Medulla oblongata (tissue), 1 donor: ENCODE measurements around the gene PRLH.
"Not testable (repeated sequence)": the region's sequence is repeated elsewhere in the genome, so short reads cannot be mapped to it uniquely, and the experiment has no call there.

Experiments used
- DNase-seq: peaks from one replicate; pipeline ENCODE4 v3.0.0-alpha.2; 2015; ENCODE audit errors: extremely low spot score

PRLH gene

DNA sequence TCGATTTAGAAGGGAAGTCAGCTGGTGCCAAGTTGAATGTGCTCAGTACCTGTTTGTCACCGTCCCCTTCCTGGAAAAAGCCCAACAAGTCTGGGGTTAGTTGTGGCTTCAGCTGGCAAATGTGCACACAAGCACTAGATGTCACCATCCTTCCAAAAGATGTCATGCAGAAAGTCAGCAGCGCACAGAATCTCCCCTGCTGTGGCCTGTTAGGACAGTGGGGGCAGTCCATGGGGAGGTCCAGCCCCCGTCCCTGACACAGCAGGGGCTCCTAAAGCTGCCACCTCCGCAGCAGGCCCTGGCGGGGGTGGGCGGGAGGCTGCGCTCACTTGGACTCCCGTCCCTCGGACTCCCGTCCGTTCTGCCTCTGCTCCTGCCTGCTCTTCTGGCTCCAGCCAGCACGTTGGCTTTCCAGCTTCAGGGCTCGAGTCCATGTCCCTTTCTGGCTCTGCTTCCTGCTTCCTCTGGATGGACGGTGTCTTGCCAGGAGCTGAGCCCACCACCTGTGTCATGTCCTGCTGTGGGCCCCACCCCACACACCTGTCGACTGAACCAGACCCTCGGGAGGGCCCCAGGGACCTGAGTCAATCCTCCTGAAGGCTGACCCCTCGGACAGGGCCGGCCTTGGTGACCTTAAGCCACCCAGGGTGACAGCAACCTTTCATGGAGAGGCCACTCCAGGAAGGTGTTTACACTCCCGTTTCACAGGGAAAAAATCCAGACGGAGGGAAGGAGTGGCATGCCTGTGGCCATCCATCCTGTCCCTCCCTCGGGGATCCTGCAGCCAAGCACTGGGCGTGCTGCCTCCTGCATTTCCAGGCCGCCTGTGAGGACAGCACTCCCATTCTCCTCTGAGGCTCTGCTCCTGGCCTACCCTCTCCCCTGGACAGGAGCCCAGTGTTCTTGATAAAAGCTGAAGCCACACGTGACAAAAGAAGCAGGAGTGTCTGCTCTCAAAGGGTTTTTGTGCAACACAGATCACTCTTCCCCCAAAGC lies 15.7 kb downstream of the PRLH start:
- DNase-seq = peak; percentile 76

GRCh38 chr2:237583385-237584295 lies 17.3 kb downstream of the PRLH start:
- DNase-seq = no peak

DNA sequence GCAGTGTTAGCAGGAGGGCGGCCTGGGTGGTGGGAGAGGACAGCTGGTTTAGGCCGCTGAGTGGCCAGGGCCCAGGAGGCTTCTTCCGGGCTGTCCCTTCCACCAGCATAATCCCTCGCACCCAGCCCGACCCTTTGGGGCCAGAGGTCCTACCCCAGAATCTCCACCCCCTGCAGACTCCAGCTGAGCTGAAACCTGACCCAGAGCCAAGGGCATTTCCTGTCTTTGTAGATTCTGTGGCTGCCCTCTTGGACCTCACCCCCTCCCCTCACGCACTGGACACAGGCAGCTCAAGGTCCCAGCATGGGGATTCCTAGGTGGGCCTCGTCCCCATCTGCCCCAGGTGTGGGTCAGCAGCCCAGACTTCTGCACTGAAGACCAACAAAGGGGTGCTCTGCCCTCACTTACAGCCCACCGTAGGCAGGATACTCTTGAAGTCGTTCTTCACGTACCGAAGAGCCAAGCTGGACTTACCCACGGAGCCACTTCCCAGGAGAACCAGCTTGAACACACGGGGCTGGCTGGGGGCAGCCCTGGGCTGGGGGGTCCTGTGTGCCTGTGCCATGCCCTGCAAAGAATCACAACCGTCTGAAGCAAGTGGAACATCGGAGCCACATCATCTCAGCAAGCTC lies 19.3 kb downstream of the PRLH start:
- DNase-seq = no peak

DNA sequence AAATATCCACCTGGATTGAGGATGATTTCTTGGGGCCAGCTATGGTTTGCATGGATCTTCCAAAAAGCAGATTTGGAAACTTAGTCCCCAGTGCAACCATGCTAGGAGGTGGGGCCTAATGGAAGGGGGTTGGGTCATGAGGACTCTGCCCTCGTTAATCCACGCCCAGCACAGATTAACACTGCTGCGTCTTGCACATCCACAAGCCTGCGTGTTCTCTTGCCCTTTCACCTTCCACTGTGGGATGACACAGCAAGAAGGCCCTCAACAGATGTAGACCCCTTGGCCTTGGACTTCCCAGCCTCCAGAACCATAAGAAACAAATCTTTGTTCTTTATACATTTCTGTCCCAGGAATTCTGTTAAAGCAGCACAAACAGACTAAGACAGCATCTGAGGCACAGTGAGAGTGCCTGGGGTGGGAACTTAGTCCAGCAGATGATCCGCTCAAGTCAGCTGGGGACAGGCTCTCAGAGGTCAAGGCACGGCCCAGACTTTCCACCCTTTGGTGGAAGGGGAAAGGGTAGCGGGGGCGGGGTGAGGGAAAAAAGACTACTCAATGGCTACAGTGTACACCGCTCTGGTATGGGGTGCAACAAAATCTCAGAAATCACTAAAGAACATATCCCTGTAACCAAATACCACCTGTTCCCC lies 21.8 kb downstream of the PRLH start:
- DNase-seq = no peak

DNA sequence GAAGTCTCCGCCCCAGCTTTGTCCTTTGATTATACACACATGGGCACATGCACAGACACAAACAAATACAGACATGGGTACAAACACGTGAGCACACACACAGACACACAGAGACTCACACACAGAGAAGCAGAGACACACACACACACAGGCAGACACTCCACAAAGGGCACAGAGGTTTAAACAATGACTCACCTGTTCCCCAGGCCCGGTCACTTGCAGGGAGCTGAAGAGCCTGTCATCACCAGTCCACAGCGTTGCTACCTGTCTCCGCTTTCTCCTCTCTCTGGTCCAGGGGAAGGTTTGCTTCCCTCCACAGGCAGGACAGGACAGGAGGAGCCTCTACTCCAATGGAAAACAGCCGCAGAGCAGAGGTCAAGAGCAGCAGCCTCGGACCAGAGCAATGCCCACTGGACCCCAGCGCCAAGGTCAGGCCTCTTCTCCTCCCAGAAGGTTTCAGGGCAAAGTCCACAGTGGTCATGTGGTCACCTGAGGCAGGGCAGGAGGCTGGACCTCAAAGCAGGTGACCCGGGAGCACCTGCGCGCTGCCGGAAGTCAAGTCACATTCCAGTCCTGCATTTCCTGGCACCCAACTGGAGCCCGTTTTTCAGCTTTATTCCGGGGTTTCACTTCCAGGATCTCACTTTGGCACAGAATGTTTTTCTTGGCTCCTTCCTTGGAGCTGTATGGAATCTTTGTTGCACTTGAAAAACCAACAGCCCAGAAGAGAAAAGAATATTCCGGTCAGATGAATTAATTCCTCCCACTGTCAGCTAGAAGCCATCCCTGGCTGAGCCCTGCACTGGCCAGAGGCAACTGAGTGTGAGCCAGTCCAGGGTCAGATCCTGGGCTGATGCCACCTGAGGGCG lies 24.1 kb downstream of the PRLH start, which contains the start of gene RAB17:
Gene RAB17, minus strand, starts transcription at position 463 of the 869 bp plus-strand sequence. CDS start 4,580 bp downstream, outside the sequence.
- no peak for DNase-seq

DNA sequence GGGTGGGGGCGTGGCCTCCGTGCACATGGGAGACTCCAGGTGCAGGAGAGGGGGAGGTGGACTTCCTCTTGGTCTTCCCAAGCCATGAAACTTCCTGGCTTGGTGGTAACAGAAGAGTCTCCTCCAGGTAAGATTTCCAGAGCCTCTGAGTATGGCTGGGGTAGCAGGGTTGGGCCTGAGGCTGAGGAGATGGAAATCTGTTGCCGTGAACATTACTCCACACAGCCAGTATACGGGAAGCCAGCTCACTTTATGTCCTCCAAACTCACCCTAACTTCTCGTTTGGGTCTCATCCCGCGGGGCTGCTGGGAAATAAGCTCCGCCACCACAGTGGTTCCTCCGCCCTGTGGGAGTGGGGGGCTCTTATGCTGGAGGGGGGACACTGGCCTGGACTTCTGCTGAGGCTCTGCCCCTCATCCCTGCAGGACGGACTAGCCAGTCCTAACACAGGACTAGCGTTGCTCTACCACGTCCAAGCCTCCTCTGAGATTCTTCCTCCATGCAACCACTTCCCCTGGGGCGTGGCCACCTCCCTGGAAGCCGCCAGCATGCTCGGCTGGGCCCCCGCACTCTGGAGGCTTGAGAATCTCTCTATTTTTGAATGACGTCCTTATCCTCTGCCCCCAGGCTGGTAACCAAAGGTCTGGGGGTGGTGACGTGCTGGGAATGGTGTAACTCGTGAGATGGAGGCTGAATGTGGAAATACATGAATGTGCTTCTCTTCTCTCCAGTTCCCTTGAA lies 24.9 kb downstream of the PRLH start:
- DNase-seq = no peak

DNA sequence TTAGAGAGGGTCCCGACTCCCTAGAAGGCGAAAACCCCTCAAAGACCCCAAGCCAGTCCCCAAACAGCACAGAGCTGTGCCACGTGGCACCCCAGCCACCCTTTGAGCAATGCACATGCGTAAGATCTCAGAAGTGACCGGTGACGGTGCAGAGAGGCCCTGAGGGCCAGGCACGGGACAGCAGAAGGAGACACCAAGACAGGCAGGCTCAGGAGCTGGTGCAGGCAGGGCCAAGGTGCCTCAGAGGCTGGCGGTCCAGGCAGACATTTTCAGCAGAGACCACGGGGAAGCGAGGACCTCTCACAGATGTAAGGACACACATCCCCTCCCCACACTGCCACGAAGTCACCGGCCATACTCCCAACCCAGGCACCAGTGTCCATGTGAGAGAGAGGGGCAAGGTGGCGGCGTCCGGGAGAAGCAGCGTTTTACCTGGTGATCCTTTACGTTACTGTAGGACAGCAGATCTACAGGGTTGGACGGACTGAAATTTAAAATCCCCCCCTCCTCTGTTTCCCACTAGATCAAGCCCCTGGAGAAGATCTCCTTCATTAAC lies 26.1 kb downstream of the PRLH start:
- no peak for DNase-seq

DNA sequence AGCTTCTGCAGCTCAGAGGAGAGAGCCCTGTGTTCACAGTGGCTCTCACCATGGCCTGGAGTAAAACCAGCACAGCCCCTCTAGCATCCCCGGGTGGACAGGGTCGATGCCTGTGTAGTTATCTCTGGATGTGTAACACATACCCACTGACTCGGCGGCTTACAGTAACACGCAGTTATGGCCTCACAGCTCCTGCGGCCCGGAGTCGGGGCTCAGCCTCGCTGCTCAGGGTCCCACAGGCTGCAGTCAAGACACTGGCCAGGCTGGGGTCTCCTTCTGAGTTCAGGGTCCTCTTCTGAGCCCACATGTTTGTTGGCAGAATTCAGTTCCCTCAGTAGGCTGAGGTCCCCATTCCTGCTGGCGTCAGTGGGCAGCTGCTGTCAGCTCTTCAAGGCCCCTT lies 26.7 kb downstream of the PRLH start:
- no peak for DNase-seq

DNA sequence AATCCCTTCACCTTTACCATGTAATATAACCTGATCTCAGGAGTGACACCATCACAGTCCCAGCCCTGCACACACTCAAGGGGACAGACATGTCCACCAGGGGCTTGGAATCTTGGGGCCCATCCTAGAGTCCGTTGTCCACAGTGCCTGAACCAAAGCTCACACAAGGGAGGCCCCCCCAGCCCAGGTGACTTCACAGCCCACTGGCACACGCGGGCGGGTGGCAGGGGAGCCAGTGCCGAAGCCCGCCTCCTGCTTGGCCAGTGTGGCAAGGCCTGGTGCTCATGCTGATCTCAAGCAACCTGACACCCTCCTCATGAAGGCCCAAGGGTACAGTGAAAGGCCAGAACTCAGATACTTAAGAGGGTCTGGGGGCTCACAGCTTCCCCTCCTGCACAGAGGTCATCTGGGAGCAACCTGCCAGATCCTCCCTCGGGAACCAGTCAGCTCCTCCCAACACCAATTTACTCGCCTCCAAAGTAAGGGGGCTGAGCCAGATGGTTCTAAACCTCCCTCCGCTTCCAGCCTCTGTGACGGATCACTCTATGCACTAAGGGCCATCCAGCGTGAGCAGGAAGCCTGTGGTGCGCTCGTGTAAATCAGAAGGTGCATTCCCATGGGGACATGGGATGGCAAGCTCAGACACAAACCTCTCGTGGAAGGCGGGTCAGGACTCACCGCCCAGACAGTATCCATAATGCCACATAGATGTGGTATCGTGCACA lies 27.4 kb downstream of the PRLH start:
- no peak for DNase-seq

DNA sequence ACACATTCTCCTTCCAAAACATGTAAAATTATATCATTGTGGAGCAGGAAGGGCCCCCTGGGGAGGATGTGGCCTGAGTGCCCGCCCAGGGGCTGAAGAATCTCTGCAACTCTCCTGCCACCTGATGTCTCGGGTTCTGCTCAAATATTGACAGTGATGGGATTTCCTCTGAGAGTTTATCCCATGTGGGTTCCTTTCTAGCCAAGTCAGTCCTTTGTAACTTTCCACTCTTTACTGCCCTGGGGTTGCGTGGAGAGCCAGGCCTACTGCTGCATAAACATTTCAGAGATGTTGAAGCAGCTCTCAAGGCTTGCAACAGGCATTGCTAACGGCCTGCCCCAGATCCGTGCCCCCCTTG lies 28.1 kb downstream of the PRLH start:
- no peak for DNase-seq

DNA sequence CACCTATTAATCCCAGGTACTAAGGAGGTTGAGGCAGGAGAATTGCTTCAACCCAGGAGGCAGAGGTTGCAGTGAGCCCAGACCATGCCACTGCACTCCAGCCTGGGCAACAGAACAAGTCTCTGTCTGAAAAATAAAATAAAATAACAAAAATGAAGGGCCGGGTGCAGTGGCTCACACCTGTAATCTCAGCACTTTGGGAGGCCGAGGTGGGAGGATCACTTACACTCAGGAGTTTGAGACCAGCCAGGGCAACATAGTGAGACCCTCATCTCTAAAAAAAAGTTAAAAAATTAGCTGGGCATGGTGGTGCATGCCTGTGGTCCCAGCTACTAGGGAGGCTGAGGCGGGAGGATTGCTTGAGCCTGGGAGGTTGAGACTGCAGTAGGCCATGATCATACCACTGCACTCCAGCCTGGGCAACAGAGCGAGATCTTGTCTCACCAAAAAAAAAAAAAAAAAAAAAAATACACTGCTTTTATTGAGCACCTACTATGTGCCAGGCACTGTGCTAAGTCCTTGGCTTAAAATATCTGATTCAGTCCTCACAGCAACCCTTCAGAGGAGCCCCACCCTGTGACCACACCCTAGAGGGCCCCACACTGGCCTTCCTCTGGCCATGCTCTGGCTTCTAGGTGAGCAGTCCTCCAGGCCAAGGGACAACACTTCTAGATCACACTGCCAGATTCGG lies 29.6 kb downstream of the PRLH start:
- not testable (repeated sequence) for DNase-seq

DNA sequence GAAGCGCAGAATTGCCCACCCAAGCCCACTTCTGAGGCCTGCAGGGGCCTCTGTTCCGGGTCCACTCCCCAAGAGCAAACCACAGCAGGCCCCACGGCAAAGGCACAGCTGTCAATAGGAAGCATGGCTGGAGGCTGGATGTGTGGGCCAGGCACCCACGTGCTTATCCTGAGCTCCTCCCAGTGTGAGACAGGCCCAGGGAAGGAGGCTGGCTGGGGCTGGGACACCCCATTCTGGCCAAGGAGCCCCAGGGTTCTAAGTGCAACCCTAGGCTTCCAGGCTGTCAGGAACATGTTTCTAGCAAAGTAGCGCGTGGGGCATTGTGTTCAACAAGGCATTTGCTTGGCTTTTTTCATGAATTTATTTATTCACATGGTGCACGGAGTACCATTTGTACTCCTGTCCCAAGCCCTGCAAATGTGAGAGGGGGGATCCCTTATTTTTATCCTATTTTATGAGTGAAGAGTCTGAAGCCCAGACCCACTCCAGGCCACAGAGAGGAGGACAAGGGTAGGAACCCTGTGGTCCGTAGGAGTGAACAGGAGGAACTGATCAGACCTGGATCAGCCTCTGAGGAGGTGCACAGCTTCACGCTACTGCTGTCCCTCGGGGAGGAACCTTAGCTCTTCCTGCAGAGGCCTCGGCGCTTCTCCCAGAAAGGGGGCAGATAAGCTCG lies 30.3 kb downstream of the PRLH start:
- DNase-seq = no peak

GRCh38 chr2:237597196-237598145 lies 31.1 kb downstream of the PRLH start:
- DNase-seq = no peak

- no peak for DNase-seq
Measured at GRCh38 chr2:237598468-237599208, 32.3 kb downstream of the PRLH start.

DNA sequence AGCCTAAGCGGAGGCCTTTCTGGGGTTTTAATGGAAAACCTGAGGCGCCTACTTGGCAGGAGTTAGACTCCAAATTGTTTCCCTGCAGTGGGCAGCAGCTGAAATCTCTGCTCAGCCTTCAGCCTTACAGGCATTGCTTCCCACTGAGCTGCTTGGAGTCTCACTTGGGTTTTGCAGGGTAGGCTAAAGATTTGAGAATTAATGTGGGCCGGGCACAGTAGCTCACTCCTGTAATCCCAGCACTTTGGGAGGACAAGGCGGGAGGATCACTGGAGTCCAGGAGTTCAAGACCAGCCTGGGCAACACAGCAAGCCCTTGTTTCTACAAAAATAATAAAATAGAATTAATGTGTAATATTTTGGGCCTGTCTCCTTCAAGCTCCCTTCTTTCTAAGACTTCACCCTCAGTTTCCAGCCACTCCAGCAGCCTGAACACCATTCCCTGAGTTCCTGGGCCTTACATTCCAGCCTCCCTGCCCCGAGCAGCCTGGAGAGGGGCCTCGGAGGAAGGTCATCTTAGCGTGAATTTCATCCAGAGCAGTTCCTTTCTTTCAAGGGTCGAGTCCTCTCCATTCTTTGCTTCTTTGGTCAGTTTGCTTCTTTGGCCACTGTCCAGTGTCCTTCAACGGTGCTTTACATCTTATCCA lies 33.2 kb downstream of the PRLH start:
- no peak for DNase-seq
